BJ (cell line): Measurements from ENCODE around the gene ANKH. TPM values are rescaled to one million over a fixed set of nuclear protein-coding genes. Genes with fewer than 3 reads are reported as not detected.

Experiments
- CTCF ChIA-PET: fragments of 350-600 bp; formaldehyde crosslinking; extraction: SDS; loops from one replicate; lab custom pipeline; 2021; ENCODE audit warnings: antibody characterized with exemption, inconsistent platforms; lab: Yijun Ruan, JAX
- POLR2A ChIA-PET: fragments of 300-600 bp; sonication (Branson Sonifier 250); formaldehyde crosslinking; extraction: SDS; loops from one replicate; lab custom pipeline; 2021; ENCODE audit warnings: antibody characterized with exemption; lab: Charles Lee
- DNase-seq: peaks from one replicate; pipeline ENCODE4 v3.0.0-alpha.2; 2011; ENCODE audit warnings: low read depth
- H3K27me3 ChIP-seq: 2 replicates; pipeline ENCODE4 v1.6.0; 2011; ENCODE audit warnings: low read length; ENCODE audit not compliant: control insufficient read depth, insufficient read depth
- H3K36me3 ChIP-seq: 2 replicates; pipeline ENCODE4 v1.5.1; 2011; ENCODE audit warnings: low read length; ENCODE audit not compliant: control insufficient read depth, insufficient read depth
- H3K4me3 ChIP-seq: 2 replicates; pipeline ENCODE4 v1.5.1; 2011; ENCODE audit warnings: low read depth, mild to moderate bottlenecking, control low read depth, low read length
- CTCF ChIP-seq: IDR thresholded peaks from 2 replicates; pipeline ENCODE4 v1.5.1; 2011; ENCODE audit warnings: low read depth, mild to moderate bottlenecking, control low read depth, inconsistent platforms, low read length, moderate library complexity; ENCODE audit not compliant: insufficient read depth
- polyA plus RNA-seq: library from polyadenylated mRNA; depleted of rRNA; stranded (reverse); fragments of >200 nt; gene quantifications from 2 replicates; pipeline ENCODE4 v1.2.3, GENCODE V29; 2011

The ANKH gene
- polyA plus RNA-seq, 1 experiment: 65.3 TPM

- no peak for TF ChIP-seq CTCF
- ChIA-PET POLR2A (no interaction called here), CTCF (interaction anchor here (1.3 to 3.7 kb wide), 2 partner anchors 20 to 142 kb away, joined by 5 to 14 read pairs; no protein-coding TSS in a partner anchor)
- Histone ChIP-seq H3K36me3 (no peaks in the 10 kb centered on the region), H3K27me3 (no peaks in the 10 kb centered on the region), H3K4me3 (no peak overlapping the region)
- no peak for DNase-seq
Measured at GRCh38 chr5:14869233-14869632, 2.3 kb downstream of the ANKH start.

- CTCF ChIA-PET: interaction anchor here (1.3 to 3.7 kb wide), 2 partner anchors 20 to 141 kb away, joined by 5 to 14 read pairs; no protein-coding TSS in a partner anchor
- Histone ChIP-seq H3K27me3 (no peaks in the 10 kb centered on the region), H3K4me3 (no peak overlapping the region), H3K36me3 (no peaks in the 10 kb centered on the region)
- no peak for TF ChIP-seq CTCF
- POLR2A ChIA-PET: no interaction called here
- no peak for DNase-seq
Measured at GRCh38 chr5:14868771-14869170, 2.8 kb downstream of the ANKH start.

- ChIA-PET CTCF (no interaction called here), POLR2A (no interaction called here)
- no peak for TF ChIP-seq CTCF
- Histone ChIP-seq H3K27me3 (no peaks in the 10 kb centered on the region), H3K4me3 (no peak overlapping the region), H3K36me3 (no peaks in the 10 kb centered on the region)
- DNase-seq: no peak
Measured at GRCh38 chr5:14864181-14864812, 7.3 kb downstream of the ANKH start.

GRCh38 chr5:14863105-14863504 lies 8.5 kb downstream of the ANKH start:
- H3K4me3 ChIP-seq: no peak overlapping the region
- ChIA-PET CTCF (interaction anchor here (1.4 to 1.7 kb wide), 2 partner anchors 8 to 136 kb away, joined by 3 to 4 read pairs; partner anchors contain the start of gene ANKH), POLR2A (no interaction called here)
- no peak for DNase-seq
- H3K36me3 ChIP-seq: no peaks in the 10 kb centered on the region
- no peaks in the 10 kb centered on the region for H3K27me3 ChIP-seq
- no peak for TF ChIP-seq CTCF

GRCh38 chr5:14861123-14861765 lies 10.3 kb downstream of the ANKH start:
- H3K4me3 ChIP-seq: no peak overlapping the region
- CTCF ChIA-PET: interaction anchor here (1.7 kb wide), 2 partner anchors 11 to 142 kb away, joined by 5 to 6 read pairs; no protein-coding TSS in a partner anchor
- H3K27me3 ChIP-seq: no peaks in the 10 kb centered on the region
- DNase-seq: no peak
- POLR2A ChIA-PET: no interaction called here
- H3K36me3 ChIP-seq: no peaks in the 10 kb centered on the region
- no peak for TF ChIP-seq CTCF
